CD4-positive, alpha-beta T cell (primary cell): ENCODE data around the gene COL13A1. TPM values are rescaled to one million over a fixed set of nuclear protein-coding genes. Genes with fewer than 3 reads are reported as not detected.

Source experiments
- ATAC-seq: fragments of 200-7000 bp; cut with Tn5 transposase; one replicate; pipeline ENCODE4 v1.10.0; 2022; ENCODE audit warnings: mild to moderate bottlenecking; ENCODE audit not compliant: poor library complexity
- CTCF ChIA-PET: fragments of 350-600 bp; sonication (Branson Sonifier 250); formaldehyde crosslinking; loops from one replicate; lab custom pipeline; 2021; ENCODE audit warnings: antibody characterized with exemption, inconsistent platforms; lab: Charles Lee
- POLR2A ChIA-PET: fragments of 350-600 bp; sonication (Branson Sonifier 250); formaldehyde crosslinking; loops from one replicate; lab custom pipeline; 2021; ENCODE audit warnings: antibody characterized with exemption, inconsistent platforms; lab: Charles Lee
- DNase-seq, 14 experiments: peaks; one replicate each; pipeline ENCODE4 v3.0.0-alpha.2; 2013 to 2020; ENCODE audit warnings: mixed read lengths in 2 of 14
- H3K27ac ChIP-seq, 2 donors: one replicate each; pipeline versions ENCODE4 v1.5.1 to v1.7.0; 2013; ENCODE audit warnings: low read length in 2 of 2, low read depth in 1 of 2, mild to moderate bottlenecking in 1 of 2
- H3K27me3 ChIP-seq, 2 experiments: 1 replicate in 1 of 2; 2 replicates in 1 of 2; pipeline versions ENCODE4 v1.6.1 to v1.7.0; 2013; ENCODE audit warnings: low read length in 2 of 2, control low read depth in 1 of 2, mild to moderate bottlenecking in 1 of 2, moderate library complexity in 1 of 2; ENCODE audit not compliant: insufficient read depth in 2 of 2, control insufficient read depth in 1 of 2
- H3K36me3 ChIP-seq: one replicate; pipeline ENCODE4 v1.6.1; 2013; ENCODE audit warnings: low read length, control low read depth; ENCODE audit not compliant: insufficient read depth
- H3K4me1 ChIP-seq: one replicate; pipeline ENCODE4 v1.6.1; 2013; ENCODE audit warnings: low read length, control low read depth; ENCODE audit not compliant: insufficient read depth
- H3K4me3 ChIP-seq: one replicate; pipeline ENCODE4 v1.5.1; 2013; ENCODE audit warnings: mild to moderate bottlenecking, low read length, moderate library complexity
- H3K9me3 ChIP-seq, 2 experiments: 1 replicate in 1 of 2; 2 replicates in 1 of 2; pipeline versions ENCODE4 v1.6.1 to v1.7.0; 2013; ENCODE audit warnings: low read length in 2 of 2, mild to moderate bottlenecking in 2 of 2, control low read depth in 1 of 2, moderate library complexity in 1 of 2; ENCODE audit not compliant: control insufficient read depth in 1 of 2, insufficient read depth in 1 of 2
- H3K27ac Mint-ChIP-seq: one replicate; pipeline ENCODE4 v1.8.0; 2020; ENCODE audit warnings: mixed read lengths
- H3K27me3 Mint-ChIP-seq: one replicate; pipeline ENCODE4 v1.8.0; 2021; ENCODE audit warnings: mixed read lengths
- H3K36me3 Mint-ChIP-seq: one replicate; pipeline ENCODE4 v1.8.0; 2021; ENCODE audit warnings: low read depth, mixed read lengths
- H3K4me1 Mint-ChIP-seq: one replicate; pipeline ENCODE4 v1.8.0; 2021; ENCODE audit warnings: low read depth, mixed read lengths
- H3K4me3 Mint-ChIP-seq: one replicate; pipeline ENCODE4 v1.8.0; 2020; ENCODE audit warnings: mild to moderate bottlenecking, mixed read lengths
- H3K9me3 Mint-ChIP-seq: one replicate; pipeline ENCODE4 v1.8.0; 2020; ENCODE audit warnings: mixed read lengths
- intact Hi-C, 2 experiments: fragments of 100-400 bp; cut with DNase I in 1 of 2; cut with micrococcal nuclease in 1 of 2; formaldehyde crosslinking; loops; one replicate each; pipeline versions ENCODE4 v1.15.1 to v1.9.0; 2023 to 2025; cut with DNase I, micrococcal nuclease
- total RNA-seq, 174 experiments: library from RNA in 2 of 174; stranded (reverse) in 2 of 174; gene quantifications; one replicate each; pipeline ENCODE4 v1.2.3 and lab custom pipeline; 2021 to 2026
- TF ChIP-seq, protein P1 (sequence below): fragments of 200-600 bp; IDR thresholded peaks from one replicate; pipeline ENCODE4 v1.8.0; 2022; ENCODE audit warnings: antibody characterized with exemption, mild to moderate bottlenecking

COL13A1 gene
- total RNA-seq, 2 experiments from 2014 or later, result not detected

DNA sequence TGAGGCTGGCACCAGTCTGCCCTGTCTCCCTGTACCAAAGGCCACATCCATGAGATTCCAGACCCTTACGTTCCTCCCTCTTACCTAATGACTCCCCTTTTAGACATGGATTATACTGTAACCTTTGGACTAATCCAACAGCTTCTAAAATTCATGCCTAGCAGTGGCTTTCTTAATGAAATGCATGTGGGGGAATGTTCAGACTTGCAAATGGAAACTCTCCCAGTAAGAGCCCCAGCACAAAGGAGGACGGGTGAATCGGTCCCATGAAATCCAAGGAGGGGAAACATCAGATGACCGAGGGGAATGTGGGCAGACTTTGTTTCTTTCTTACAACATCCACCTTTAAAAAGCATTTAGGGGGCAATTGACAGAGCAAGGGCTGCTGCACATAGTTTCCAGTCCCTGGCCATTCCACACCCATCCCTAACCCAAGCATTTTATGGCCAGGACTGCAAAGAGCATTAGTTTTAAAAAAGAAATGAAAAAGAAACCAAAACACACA lies 71.5 kb downstream of the COL13A1 start:
- ChIA-PET CTCF (no interaction called here), POLR2A (no interaction called here)
- no peaks in the 10 kb centered on the region for H3K4me1 Mint-ChIP-seq
- H3K4me3 Mint-ChIP-seq, result no peak overlapping the region
- ATAC-seq (no peak), DNase-seq (no peak)
- H3K4me3 ChIP-seq, result no peak overlapping the region
- no peaks in the 10 kb centered on the region for H3K27me3 Mint-ChIP-seq
- H3K36me3 ChIP-seq, result no peaks in the 10 kb centered on the region
- H3K9me3 Mint-ChIP-seq, result no peaks in the 10 kb centered on the region
- H3K9me3 ChIP-seq, result peaks cover 0 to 3% of the 10 kb centered on the region in 2 experiments
- no peak overlapping the region for H3K27ac Mint-ChIP-seq
- H3K36me3 Mint-ChIP-seq, result no peaks in the 10 kb centered on the region
- H3K27ac ChIP-seq, result no peak overlapping the region
- intact Hi-C loops, result no loop called here
- H3K27me3 ChIP-seq, result no peaks in the 10 kb centered on the region
- H3K4me1 ChIP-seq, result no peaks in the 10 kb centered on the region
- TF ChIP-seq, protein P1, sequence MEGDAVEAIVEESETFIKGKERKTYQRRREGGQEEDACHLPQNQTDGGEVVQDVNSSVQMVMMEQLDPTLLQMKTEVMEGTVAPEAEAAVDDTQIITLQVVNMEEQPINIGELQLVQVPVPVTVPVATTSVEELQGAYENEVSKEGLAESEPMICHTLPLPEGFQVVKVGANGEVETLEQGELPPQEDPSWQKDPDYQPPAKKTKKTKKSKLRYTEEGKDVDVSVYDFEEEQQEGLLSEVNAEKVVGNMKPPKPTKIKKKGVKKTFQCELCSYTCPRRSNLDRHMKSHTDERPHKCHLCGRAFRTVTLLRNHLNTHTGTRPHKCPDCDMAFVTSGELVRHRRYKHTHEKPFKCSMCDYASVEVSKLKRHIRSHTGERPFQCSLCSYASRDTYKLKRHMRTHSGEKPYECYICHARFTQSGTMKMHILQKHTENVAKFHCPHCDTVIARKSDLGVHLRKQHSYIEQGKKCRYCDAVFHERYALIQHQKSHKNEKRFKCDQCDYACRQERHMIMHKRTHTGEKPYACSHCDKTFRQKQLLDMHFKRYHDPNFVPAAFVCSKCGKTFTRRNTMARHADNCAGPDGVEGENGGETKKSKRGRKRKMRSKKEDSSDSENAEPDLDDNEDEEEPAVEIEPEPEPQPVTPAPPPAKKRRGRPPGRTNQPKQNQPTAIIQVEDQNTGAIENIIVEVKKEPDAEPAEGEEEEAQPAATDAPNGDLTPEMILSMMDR, result no peak

DNA sequence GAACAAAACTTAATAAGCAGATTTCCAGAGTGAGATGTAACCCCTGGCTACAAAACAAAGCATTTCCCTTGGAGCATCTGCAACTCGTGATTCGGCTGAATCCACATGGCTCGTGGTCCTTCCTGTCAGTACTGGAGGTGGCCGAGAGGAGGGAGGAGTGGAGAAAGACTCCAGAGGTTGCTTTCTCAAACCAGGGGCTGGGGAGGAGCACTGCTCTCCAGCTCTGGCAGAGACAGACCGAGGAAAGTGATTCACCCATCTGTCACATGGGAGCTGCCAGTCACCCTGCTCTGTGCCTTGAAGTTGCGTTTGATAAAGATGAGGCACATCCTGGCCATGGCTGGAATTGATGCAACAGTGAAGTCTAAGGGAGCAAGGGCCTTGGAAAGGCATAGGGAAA lies 72.7 kb downstream of the COL13A1 start:
- Mint-ChIP-seq H3K4me1 (no peaks in the 10 kb centered on the region), H3K4me3 (no peak overlapping the region), H3K27me3 (peaks cover 6% of the 10 kb centered on the region), H3K27ac (no peak overlapping the region), H3K36me3 (no peaks in the 10 kb centered on the region), H3K9me3 (no peaks in the 10 kb centered on the region)
- no peak overlapping the region for H3K4me3 ChIP-seq
- intact Hi-C loops, result no loop called here
- no peak overlapping the region for H3K27ac ChIP-seq
- no peaks in the 10 kb centered on the region for H3K27me3 ChIP-seq
- H3K4me1 ChIP-seq, result no peaks in the 10 kb centered on the region
- H3K9me3 ChIP-seq, result no peaks in the 10 kb centered on the region
- TF ChIP-seq, protein P1, result no peak
- DNase-seq (no peak), ATAC-seq (no peak)
- ChIA-PET CTCF (no interaction called here), POLR2A (no interaction called here)
- H3K36me3 ChIP-seq, result no peaks in the 10 kb centered on the region

DNA sequence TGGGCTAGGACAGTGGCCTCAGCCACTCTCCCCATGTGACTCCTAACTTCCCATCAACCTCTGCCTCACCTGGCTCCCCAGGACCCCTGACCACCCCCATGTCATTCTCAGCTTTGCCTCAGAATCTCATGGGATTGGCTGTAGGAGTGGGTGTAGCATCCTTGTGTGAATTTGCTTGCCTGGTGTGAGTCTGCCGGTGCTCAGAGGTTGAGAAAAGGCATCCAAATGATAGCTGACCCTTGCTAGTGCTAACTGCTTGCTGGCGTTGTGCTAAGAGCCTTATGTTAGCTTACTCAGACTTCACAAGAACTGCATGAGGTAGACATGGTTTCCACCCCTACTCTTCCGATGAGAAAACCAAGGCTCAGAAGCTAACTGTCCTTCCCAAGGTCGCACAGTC lies 74.2 kb downstream of the COL13A1 start:
- Histone ChIP-seq H3K4me1 (no peaks in the 10 kb centered on the region), H3K4me3 (no peak overlapping the region), H3K36me3 (no peaks in the 10 kb centered on the region), H3K27ac (no peak overlapping the region), H3K27me3 (no peaks in the 10 kb centered on the region), H3K9me3 (no peaks in the 10 kb centered on the region)
- no peaks in the 10 kb centered on the region for H3K4me1 Mint-ChIP-seq
- H3K36me3 Mint-ChIP-seq, result no peaks in the 10 kb centered on the region
- no peak for DNase-seq
- ChIA-PET CTCF (no interaction called here), POLR2A (no interaction called here)
- no peak overlapping the region for H3K4me3 Mint-ChIP-seq
- TF ChIP-seq, protein P1, result no peak
- peaks cover 9% of the 10 kb centered on the region for H3K27me3 Mint-ChIP-seq
- intact Hi-C loops, result no loop called here
- H3K9me3 Mint-ChIP-seq, result no peaks in the 10 kb centered on the region
- no peak for ATAC-seq
- no peak overlapping the region for H3K27ac Mint-ChIP-seq
